GM12892 (cell line): ENCODE results near the gene CACNA2D3.

Source experiments
- DNase-seq: peaks from one replicate; pipeline ENCODE4 v3.0.0; 2011; ENCODE audit not compliant: insufficient read length
- FAIRE-seq: peaks from 2 replicates; lab custom pipeline; 2011; peaks lifted over from hg19 to GRCh38; lab: Jason Lieb, UNC
- POLR2A ChIP-seq: IDR thresholded peaks from 2 replicates; pipeline ENCODE4 v1.6.1; 2011; ENCODE audit warnings: low read depth, low read length, control low read depth
- POLR2AphosphoS5 ChIP-seq: IDR thresholded peaks from 2 replicates; pipeline ENCODE4 v1.6.1; 2011; ENCODE audit warnings: low read depth, low read length, control low read depth
- TAF1 ChIP-seq: IDR thresholded peaks from 2 replicates; pipeline ENCODE4 v1.6.1; 2011; ENCODE audit warnings: low read depth, mild to moderate bottlenecking, control low read depth, low read length, borderline replicate concordance

The CACNA2D3 gene

DNA sequence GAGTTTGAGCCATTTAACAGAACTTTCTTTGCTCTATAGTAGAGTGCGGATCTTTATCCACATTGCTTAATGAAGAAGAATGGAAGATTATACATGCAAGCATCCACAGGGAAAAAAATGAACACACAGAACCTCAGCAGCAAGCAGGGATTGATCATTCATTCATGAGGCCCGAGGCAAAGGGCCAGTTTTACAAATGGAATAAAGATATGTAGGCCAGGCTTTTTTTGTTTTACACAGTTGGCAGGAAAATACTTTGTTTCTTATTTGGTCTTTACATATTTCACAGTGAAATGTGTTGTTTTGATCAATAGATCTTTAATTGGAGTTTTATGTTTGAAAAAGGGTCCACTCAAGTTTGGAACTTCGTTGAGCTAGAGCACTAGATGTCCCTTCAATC is 688.0 kb downstream of the CACNA2D3 start:
- FAIRE-seq: no peak
- no peak for TF ChIP-seq POLR2AphosphoS5
- no peak for TF ChIP-seq POLR2A
- TF ChIP-seq TAF1: no peak
- no peak for DNase-seq

DNA sequence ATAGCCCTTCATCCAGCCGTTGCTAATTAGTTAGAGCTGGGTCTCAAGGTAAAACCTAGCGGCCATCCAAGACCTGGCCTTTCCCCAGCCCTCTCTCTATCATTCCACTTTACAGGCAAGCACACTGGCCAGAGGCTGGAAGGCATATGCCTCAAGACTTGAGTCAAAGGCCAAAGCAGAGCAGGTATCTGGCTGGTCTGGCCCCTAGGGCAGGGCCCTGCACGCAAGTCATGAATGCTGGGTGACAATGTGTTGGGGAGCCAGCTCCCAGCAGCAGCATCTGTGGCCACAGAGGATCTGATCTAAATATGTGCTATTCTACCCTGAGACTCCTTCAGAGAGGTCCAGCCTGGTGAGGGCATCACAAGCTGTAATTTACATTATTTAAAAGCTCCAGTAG is 691.9 kb downstream of the CACNA2D3 start:
- DNase-seq (no peak), FAIRE-seq (no peak)
- TF ChIP-seq POLR2A (no peak), POLR2AphosphoS5 (no peak), TAF1 (no peak)

DNA sequence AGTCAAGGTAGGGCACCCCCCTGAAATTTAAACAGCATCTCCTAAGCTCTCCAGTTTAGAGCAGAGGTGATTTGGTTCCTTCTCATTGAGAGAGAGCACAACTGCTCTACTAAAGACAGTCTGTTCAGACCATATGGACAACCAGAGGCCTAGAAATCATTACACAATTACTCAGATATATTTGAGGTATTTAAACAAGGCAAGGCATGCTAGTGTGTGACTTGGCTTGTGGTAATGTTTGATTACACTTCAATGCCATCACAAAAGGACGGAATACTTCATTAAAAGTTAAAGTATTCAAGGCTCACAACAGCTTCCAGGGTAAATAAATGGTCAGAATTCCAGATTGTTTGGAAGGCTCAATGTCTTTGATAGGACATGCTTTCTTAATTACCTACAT is 695.3 kb downstream of the CACNA2D3 start:
- DNase-seq: no peak
- FAIRE-seq: no peak
- TF ChIP-seq POLR2AphosphoS5: no peak
- TF ChIP-seq POLR2A: no peak
- TF ChIP-seq TAF1: no peak

DNA sequence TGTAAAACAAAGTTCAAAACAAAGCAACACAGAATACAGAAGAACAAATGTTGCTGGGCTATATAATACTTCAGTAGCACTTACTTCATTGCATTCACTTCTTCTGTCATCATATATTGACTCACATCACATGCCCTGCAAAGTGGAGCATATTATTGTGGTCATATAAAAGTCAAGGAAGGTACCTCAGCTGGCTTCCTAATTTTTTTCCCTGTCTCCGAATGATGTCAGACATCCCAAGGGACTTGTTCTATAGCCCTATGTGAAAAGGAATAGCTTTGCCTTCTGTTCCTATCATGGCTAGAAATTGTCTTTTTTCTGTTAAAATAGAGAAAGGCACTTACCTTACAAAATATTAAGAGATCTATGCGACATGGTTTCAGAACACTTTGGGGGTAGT is 696.1 kb downstream of the CACNA2D3 start:
- no peak for DNase-seq
- no peak for FAIRE-seq
- TF ChIP-seq TAF1 (no peak), POLR2AphosphoS5 (no peak), POLR2A (no peak)

DNA sequence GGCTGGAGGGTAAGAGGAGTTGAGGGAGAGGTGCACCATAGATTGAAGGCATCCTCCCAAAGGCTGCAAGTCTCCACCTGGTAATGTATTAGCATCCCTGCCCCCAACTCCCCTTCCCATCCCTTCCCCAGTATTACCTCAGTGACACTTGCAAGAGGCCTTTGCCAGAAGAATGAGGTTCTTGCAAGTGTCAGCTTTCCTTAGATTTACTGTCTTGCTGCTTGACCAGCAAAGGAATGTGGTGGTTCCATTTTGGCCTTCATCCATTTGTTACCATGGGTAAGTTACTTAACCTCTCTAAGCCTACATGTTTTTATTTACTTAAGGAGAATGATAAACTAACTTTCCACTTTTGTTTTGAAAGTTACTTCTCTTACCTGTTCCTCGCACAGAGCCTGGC is 696.6 kb downstream of the CACNA2D3 start:
- DNase-seq (no peak), FAIRE-seq (no peak)
- TF ChIP-seq TAF1: no peak

DNA sequence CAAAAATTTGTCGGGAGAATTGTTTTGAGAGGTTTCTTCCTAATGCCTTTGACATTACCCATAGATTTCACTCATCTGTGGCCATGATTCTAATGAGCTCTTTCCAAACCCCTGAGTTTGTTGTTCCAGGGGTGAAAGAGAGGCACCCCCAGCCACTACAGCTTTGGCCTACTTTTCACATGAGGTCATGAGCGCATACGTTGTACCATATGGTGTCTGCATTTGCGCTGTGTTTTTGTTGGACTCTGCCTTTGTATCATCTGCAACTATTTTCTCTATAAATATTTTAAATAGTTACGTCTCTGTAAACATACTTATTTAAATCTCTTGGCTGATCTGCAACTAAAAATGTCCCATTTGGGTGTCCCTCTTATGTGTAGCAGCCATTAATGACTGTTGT is 697.6 kb downstream of the CACNA2D3 start:
- FAIRE-seq (no peak), DNase-seq (no peak)
- TF ChIP-seq POLR2AphosphoS5 (no peak), TAF1 (no peak), POLR2A (no peak)

DNA sequence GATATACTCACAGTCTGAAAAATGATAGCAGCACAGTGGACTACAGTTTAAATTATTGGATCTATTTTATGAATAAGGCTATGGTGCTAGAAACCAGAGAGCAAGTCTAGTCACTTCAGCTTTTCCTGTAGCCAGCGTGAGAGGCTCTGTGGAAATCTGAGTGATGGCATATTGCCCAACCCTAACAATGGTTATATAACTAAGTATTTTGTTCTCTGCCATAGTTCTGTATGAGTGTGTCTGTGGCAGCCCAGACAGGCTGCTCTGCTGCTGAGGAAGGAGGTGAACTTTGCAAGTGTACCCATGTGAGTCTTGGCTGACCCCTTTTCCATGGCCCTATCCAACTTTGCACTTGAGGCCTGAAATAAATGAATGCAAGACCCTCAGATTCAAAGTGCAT is 699.9 kb downstream of the CACNA2D3 start:
- FAIRE-seq: no peak
- DNase-seq: no peak
- no peak for TF ChIP-seq POLR2A
- TF ChIP-seq TAF1: no peak
- TF ChIP-seq POLR2AphosphoS5: no peak

DNA sequence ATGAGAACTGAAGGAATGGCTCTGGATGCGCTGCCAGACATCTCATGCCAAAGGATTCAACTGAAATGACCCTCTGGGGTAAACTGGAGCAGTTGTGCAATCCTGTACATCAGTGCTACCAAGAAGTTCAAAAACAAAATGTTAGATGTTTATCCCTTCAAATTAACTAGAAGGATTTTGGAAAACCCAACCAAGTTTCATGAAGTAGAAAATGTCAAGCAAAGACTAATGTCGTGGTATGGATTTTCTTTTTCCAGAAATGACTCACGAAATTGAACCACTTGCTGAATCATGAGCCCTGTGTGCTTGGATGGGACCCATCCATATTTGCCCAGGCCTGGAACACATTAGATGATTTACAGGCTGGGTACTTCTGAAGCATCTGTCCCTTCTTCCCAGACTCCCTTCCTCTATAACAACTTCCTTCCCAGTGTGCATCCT is 703.9 kb downstream of the CACNA2D3 start:
- FAIRE-seq (no peak), DNase-seq (no peak)
- TF ChIP-seq POLR2AphosphoS5 (no peak), TAF1 (no peak), POLR2A (no peak)

DNA sequence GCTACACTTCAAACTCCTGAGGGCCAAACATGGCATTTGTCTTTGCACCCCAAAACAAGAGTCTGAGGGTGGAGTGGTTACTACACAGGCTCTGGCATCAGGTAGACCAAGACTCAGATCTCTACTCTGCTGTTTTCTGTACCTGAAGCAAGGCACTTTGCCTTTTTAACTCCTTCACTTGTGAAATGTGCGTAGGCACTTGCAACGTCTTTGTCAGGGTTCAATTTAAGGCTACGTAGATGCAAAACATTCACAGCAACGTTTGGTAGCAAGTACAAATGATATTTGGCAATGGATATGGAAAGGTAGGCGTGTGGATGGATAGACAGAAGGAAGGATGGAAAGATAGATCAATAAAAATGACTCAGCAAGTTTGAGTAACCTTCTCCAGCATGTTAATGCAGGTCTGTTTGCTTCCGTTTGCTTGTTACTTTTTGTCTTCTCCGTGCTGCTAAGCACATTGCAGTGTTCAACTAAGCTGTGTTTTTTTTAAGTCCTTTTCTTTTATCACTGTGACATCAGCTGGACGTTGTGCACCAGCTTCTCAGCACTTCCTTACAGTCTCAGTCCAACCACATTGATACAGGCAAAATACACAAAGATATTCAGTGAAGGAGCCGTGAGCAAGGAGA is 704.8 kb downstream of the CACNA2D3 start:
- DNase-seq: no peak
- TF ChIP-seq POLR2A (no peak), TAF1 (no peak), POLR2AphosphoS5 (no peak)

DNA sequence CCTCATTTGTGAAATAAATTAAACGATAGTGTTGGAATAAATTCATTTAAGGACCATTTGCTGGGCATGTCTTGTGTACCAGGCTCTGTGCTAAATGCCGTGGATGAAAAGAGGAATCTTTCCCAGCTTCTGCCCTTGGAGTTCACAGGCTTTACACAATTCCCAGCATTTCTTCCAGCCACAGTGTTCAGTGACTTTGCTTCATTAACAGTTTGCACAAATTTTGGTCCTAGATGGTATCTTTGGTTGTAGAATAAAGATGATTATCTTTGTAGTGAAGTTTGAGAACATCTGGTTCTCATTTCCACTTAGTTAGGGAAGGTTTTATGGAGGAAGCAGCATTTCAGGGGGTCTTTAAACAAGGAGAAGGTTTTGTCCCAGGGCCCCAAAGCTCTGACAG is 705.4 kb downstream of the CACNA2D3 start:
- DNase-seq (no peak), FAIRE-seq (no peak)
- TF ChIP-seq TAF1: no peak

More for the DNA sequence above, 704.8 kb downstream of the CACNA2D3 start:
- no peak for FAIRE-seq

DNA sequence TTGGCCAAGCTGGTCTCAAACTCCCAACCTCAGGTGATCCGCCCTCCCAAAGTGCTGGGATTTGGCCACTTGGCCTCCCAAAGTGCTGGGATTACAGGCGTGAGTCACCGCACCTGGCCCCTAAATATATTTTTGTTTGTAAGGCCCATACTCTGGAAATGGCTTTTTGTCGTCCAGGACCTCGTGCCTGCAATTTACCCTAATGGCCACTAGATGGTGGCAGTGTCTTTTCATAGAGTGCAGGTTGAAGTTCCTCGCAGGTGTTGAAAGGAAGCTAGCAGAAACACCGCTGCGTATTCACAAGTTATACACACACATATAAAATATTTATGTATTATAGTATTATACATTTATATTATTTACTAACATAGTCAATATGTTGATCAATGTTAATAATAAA is 708.3 kb downstream of the CACNA2D3 start:
- no peak for FAIRE-seq
- TF ChIP-seq POLR2A: no peak
- TF ChIP-seq TAF1: no peak
- no peak for TF ChIP-seq POLR2AphosphoS5
- DNase-seq: no peak

DNA sequence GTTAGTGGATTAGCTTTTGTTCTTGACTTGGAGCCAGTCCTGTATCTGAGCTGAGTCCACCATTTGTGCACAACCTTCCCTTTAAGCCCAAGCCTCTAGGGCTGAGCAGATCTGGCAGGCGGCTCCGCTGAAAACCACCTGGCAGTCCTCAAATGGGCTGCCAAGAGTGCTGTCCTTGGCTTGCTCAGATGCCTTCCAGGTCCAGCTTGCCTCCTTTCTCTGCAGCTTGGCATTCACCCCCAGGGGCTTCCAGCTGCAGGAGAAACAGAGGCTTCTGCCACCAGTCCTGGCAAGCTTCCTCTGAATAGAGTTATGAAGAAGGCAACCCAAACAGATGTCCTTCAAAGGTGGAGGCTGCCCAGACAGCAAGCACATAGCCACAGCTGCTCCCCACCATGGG is 708.8 kb downstream of the CACNA2D3 start:
- no peak for FAIRE-seq
- DNase-seq: no peak
- no peak for TF ChIP-seq POLR2AphosphoS5
- no peak for TF ChIP-seq POLR2A
- TF ChIP-seq TAF1: no peak
